GM06990 (cell line): Measurements from ENCODE around the gene ANP32B.

Experiments used
- DNase-seq: peaks from one replicate; pipeline ENCODE4 v3.0.0-alpha.2; 2011; ENCODE audit not compliant: insufficient read length; ENCODE audit errors: extremely low read depth
- H3K27me3 ChIP-seq: replicated peaks from 2 replicates; pipeline ENCODE4 v1.6.0; 2011; ENCODE audit warnings: low read length; ENCODE audit not compliant: control insufficient read depth, insufficient read depth
- H3K36me3 ChIP-seq: 2 replicates; pipeline ENCODE4 v1.5.1; 2011; ENCODE audit warnings: low read length; ENCODE audit not compliant: control insufficient read depth, insufficient read depth
- H3K4me3 ChIP-seq: replicated peaks from 2 replicates; pipeline ENCODE4 v1.5.1; 2011; ENCODE audit warnings: low read depth, mild to moderate bottlenecking, control low read depth, low read length
- CTCF ChIP-seq: IDR thresholded peaks from 2 replicates; pipeline ENCODE4 v1.5.1; 2011; ENCODE audit warnings: low read length, control low read depth, mild to moderate bottlenecking, inconsistent platforms; ENCODE audit not compliant: insufficient read depth, poor library complexity, severe bottlenecking

ANP32B gene

DNA sequence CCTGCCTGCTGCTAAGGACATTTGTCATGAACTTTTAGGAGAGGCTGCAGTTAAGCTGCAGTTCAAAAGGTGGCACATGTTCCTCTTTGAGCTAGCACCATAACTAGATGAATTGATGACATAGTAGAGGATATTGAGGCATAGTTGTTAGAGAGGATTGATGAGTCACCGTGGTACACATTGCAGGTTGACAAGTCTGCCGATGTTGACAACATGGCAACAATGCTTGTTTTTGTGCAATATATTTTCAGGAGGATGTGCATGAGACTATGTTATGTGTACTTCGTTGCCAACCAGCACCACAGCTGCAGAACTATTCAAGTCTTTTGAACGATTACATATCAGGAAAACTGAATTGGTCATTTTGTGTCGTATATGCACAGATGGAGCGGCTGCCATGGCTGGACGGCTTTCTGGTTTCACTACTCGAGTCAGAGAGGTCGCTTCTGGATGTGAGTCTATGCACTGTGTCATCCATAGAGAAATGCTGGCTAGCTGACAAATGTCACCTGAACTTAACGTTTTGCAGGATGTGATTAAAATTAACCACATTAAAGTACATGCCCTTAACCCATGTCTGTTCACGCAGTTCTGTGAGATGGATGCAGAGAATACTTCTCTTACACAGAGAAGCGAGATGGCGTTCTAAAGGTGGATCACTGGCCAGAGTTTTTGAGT lies 24.2 kb downstream of the ANP32B start:
- TF ChIP-seq CTCF: no peak
- H3K36me3 ChIP-seq: peaks cover 45% of the 10 kb centered on the region
- H3K27me3 ChIP-seq: no peaks in the 10 kb centered on the region
- no peak overlapping the region for H3K4me3 ChIP-seq
- no peak for DNase-seq

DNA sequence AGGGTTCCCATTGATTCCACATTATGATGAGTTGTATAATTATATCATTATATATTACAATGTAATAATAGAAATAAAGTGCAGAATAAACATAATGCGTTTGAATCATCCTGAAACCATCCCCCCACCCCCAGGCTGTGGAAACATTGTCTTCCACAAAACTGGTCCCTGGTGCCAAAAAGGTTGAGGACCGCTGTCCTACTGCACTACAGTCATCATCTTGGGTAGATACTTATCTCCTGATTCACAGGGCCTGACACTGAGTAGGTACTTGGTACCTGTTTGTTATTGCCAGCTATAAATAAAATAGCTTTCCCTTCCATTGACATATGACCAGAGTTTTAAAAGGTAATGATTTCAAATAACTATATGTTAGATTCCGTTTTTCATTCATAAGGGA lies 25.6 kb downstream of the ANP32B start:
- H3K4me3 ChIP-seq: no peak overlapping the region
- TF ChIP-seq CTCF: no peak
- no peak for DNase-seq
- H3K27me3 ChIP-seq: no peaks in the 10 kb centered on the region
- H3K36me3 ChIP-seq: peaks cover 45% of the 10 kb centered on the region

DNA sequence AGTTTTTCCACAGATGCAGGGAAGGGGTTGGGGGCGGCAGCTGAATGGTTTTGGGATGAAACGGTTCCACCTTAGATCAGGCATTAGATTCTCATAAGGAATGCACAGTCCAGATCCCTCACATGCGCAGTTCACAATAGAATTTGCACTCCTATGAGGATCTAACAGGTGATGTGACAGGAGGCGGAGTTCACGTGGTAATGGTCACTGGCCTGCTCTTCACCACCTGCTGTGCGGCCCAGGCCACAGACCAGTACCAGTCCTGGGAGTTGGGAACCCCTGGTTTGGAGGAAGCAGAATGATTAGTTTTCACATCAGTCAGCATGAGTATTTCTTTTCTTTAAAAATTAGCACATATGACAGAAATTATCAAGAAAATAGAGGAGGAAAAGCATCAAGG lies 26.3 kb downstream of the ANP32B start:
- Histone ChIP-seq H3K36me3 (peaks cover 47% of the 10 kb centered on the region), H3K27me3 (no peaks in the 10 kb centered on the region), H3K4me3 (no peak overlapping the region)
- DNase-seq: no peak
- no peak for TF ChIP-seq CTCF

DNA sequence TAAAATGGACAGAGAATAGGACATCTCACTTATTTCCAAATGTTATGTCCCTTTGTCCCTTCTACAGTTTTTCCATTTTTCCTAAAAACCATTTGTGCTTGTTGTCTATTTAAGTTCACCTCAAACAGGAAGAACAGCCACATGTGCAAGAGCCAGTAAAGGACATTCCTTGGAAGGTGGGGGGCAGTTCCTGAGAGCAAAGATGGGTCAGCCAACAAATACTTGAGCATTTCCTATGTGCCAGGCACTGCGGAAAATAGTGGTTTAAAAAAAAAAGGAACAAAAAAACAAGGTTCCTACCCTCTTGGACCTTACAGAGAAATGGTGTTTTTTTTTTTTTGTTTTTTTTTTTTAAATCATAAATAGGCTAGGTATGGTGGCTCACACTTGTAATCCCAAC lies 26.8 kb downstream of the ANP32B start:
- no peak overlapping the region for H3K4me3 ChIP-seq
- no peak for TF ChIP-seq CTCF
- peaks cover 46% of the 10 kb centered on the region for H3K36me3 ChIP-seq
- no peaks in the 10 kb centered on the region for H3K27me3 ChIP-seq
- no peak for DNase-seq

DNA sequence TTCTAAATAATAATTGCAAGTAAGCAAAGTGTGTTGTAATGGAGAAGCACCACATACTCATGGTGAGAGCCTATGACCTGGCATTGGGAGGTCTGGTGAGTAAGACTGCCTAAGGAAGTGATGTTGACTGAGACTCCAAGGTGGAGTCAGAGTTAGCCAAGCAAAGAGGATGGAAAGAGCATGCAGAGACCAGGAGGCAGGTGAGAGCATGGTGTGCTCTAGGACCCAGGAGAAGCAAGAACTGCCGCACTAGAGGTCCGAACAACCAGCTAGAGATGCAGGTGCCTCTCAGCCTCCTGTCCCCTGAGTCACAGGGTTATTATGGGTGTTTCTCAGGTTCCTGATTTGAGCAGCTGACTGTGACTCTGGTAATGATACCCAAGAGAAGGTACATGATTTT lies 27.3 kb downstream of the ANP32B start:
- TF ChIP-seq CTCF: no peak
- Histone ChIP-seq H3K4me3 (no peak overlapping the region), H3K27me3 (no peaks in the 10 kb centered on the region), H3K36me3 (peaks cover 42% of the 10 kb centered on the region)
- no peak for DNase-seq

DNA sequence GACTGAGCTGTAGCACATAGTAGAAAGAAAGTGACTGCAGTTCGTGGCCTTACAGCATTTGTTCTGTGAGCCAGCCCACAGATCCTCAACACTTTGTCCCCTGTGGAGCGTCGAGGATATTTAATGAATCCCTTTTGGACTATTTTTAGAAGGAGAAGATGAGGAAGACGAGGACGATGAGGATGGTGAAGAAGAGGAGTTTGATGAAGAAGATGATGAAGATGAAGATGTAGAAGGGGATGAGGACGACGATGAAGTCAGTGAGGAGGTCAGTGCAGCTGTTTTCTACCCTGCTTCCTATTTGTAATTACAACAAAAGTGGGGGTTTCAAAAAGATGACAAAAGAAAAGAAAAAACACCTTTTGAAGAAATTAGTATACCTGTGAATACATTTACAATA lies 28.0 kb downstream of the ANP32B start:
- no peak for DNase-seq
- peaks cover 38% of the 10 kb centered on the region for H3K36me3 ChIP-seq

More for the DNA sequence above, 28.0 kb downstream of the ANP32B start:
- no peak for TF ChIP-seq CTCF
- H3K27me3 ChIP-seq: no peaks in the 10 kb centered on the region
- no peak overlapping the region for H3K4me3 ChIP-seq
